Mucosa of descending colon (tissue), 3 donors: ENCODE data around the gene MYL9. TPM values are rescaled to one million over a fixed set of nuclear protein-coding genes. Genes with fewer than 3 reads are reported as not detected.

ENCODE experiments used
- ATAC-seq: fragments of 200-7000 bp; cut with Tn5 transposase; one replicate; pipeline ENCODE4 v1.9.1; 2020; ENCODE audit warnings: mild to moderate bottlenecking, moderate library complexity
- DNase-seq, 3 donors: peaks; one replicate each; pipeline ENCODE4 v3.0.0-alpha.2; 2020
- H3K36me3 ChIP-seq: fragments of 200-600 bp; one replicate; pipeline ENCODE4 v1.8.0; 2021; ENCODE audit warnings: low read depth, mild to moderate bottlenecking
- H3K4me1 ChIP-seq: fragments of 200-600 bp; one replicate; pipeline ENCODE4 v1.8.0; 2021; ENCODE audit warnings: low read depth, mild to moderate bottlenecking
- H3K4me3 ChIP-seq: fragments of 200-600 bp; one replicate; pipeline ENCODE4 v1.8.0; 2021; ENCODE audit warnings: mild to moderate bottlenecking
- H3K9me3 ChIP-seq: fragments of 200-600 bp; one replicate; pipeline ENCODE4 v1.8.0; 2021; ENCODE audit warnings: mild to moderate bottlenecking
- CTCF ChIP-seq: fragments of 200-600 bp; IDR thresholded peaks from one replicate; pipeline ENCODE4 v1.8.0; 2022; ENCODE audit warnings: antibody characterized with exemption, mild to moderate bottlenecking
- intact Hi-C, 2 donors: fragments of 100-400 bp; cut with DNase I in 1 of 2; cut with micrococcal nuclease in 1 of 2; formaldehyde crosslinking; loops; one replicate each; pipeline versions ENCODE4 v1.11.0 to v1.11.1; 2022; cut with DNase I, micrococcal nuclease
- total RNA-seq, 3 donors: library from RNA; stranded (reverse); fragmentation: NEBNext Ultra II Directional in 2 of 3; extraction: Animal tissue kit (Norgen Biotek cat#: 25700) in 2 of 3; gene quantifications; one replicate each; pipeline versions ENCODE4 v1.2.1 to v1.2.4, GENCODE V29; 2021 to 2023
- donor health status: DM: no; HTN: no; CAD: no; lungs with moderate emphysema.
- donor health status: DM: no; HTN: no; CAD: no.
- donor health status: DM: no; HTN: yes; CAD: no.

Gene MYL9
- total RNA-seq, 3 donors from 2014 or later = 74.3 to 3,203 (median 259) TPM

- no peaks in the 10 kb centered on the region for H3K9me3 ChIP-seq
- intact Hi-C loops = no loop called here
Measured at GRCh38 chr20:36574366-36575135, 33.2 kb downstream of the MYL9 start.

GRCh38 chr20:36576081-36576445 lies 34.7 kb downstream of the MYL9 start:
- H3K4me3 ChIP-seq = no peak overlapping the region
- no peak for TF ChIP-seq CTCF
- intact Hi-C loops = no loop called here
- H3K9me3 ChIP-seq = no peaks in the 10 kb centered on the region
- H3K4me1 ChIP-seq = peaks cover 13% of the 10 kb centered on the region
- no peaks in the 10 kb centered on the region for H3K36me3 ChIP-seq
- no peak for ATAC-seq
- DNase-seq = no peak

More at GRCh38 chr20:36574366-36575135, 33.2 kb downstream of the MYL9 start:
- no peaks in the 10 kb centered on the region for H3K36me3 ChIP-seq
- DNase-seq = peak; percentile 52 to 77 (median 67)
- H3K4me3 ChIP-seq = peak overlapping the region; percentile 34
- H3K4me1 ChIP-seq = peaks cover 13% of the 10 kb centered on the region
- peak; percentile 47 for ATAC-seq
- TF ChIP-seq CTCF = no peak

GRCh38 chr20:36578356-36579041 lies 37.2 kb downstream of the MYL9 start:
- Histone ChIP-seq H3K9me3 (no peaks in the 10 kb centered on the region), H3K36me3 (no peaks in the 10 kb centered on the region), H3K4me3 (no peak overlapping the region), H3K4me1 (peaks cover 8% of the 10 kb centered on the region)
- TF ChIP-seq CTCF = no peak
- intact Hi-C loops = no loop called here
- DNase-seq (no peak), ATAC-seq (no peak)

GRCh38 chr20:36579996-36580545 lies 38.8 kb downstream of the MYL9 start:
- intact Hi-C loops = no loop called here
- Histone ChIP-seq H3K9me3 (no peaks in the 10 kb centered on the region), H3K4me3 (no peak overlapping the region), H3K36me3 (no peaks in the 10 kb centered on the region), H3K4me1 (peaks cover 7% of the 10 kb centered on the region)
- no peak for TF ChIP-seq CTCF
- no peak for ATAC-seq
- no peak for DNase-seq

- H3K36me3 ChIP-seq = no peaks in the 10 kb centered on the region
- intact Hi-C loops = no loop called here
- ATAC-seq = no peak
Measured at GRCh38 chr20:36582322-36582721, 41.0 kb downstream of the MYL9 start.

More at GRCh38 chr20:36582322-36582721, 41.0 kb downstream of the MYL9 start:
- no peak for TF ChIP-seq CTCF
- H3K4me1 ChIP-seq = no peaks in the 10 kb centered on the region
- H3K9me3 ChIP-seq = no peaks in the 10 kb centered on the region
- no peak overlapping the region for H3K4me3 ChIP-seq
- DNase-seq = no peak
